Stimulated activated CD4-positive, alpha-beta T cell treated with anti-CD3 and anti-CD28 coated beads, Interleukin-4, amount 100 ng/mL, for 48 hours (primary cell): ENCODE measurements around the gene TM9SF1.
A peak's percentile ranks its signal among the peaks of the same experiment; 100 is the strongest.

Source experiments
- DNase-seq, 2 donors: peaks; one replicate each; pipeline ENCODE4 v3.0.0-alpha.2; 2020; ENCODE audit warnings: low read depth in 2 of 2

Gene TM9SF1

GRCh38 chr14:24197056-24197450 lies 1.8 kb upstream of the TM9SF1 start:
- DNase-seq: no peak

- DNase-seq: no peak
These were observed 1.1 kb upstream of the TM9SF1 start for GRCh38 chr14:24196071-24197055.

DNA sequence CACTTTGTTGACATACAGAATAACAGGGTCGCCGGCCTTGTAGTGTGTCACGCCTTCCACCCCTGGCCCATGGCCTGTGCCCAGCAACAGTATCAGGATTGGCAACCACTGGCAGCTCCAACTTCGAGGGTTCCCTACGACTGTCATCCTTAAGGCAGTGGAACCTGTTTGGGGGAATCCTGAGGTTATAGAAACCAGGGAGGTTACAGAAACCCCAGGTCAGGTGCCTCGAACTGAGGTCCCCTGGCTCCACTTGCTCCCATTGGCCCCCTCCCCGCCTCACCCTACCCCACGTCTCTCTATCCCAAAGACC lies 412 bp downstream of the TM9SF1 start:
- no peak for DNase-seq

GRCh38 chr14:24194186-24194872 lies 912 bp downstream of the TM9SF1 start:
- no peak for DNase-seq

GRCh38 chr14:24192933-24193332 lies 2.3 kb downstream of the TM9SF1 start:
- DNase-seq: no peak

GRCh38 chr14:24190416-24190815 lies 4.8 kb downstream of the TM9SF1 start:
- DNase-seq: no peak

- no peak for DNase-seq
These were observed 5.8 kb downstream of the TM9SF1 start for GRCh38 chr14:24189460-24189859.

DNA sequence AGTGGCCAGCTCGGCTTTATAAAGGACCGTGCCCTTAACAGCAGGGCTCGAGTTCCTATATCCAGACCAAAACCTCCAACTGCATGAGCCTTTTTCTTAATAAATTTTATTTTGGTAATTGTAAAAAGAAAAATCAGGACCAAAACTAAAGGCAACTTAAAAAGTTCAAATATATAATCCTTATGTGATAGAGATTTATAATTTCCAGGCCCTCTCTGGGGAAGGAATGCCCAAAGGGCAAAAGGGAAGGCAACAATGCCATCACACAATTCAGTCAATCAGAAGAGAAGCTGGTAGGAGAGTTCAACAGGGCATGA lies 6.2 kb downstream of the TM9SF1 start:
- DNase-seq: no peak

DNA sequence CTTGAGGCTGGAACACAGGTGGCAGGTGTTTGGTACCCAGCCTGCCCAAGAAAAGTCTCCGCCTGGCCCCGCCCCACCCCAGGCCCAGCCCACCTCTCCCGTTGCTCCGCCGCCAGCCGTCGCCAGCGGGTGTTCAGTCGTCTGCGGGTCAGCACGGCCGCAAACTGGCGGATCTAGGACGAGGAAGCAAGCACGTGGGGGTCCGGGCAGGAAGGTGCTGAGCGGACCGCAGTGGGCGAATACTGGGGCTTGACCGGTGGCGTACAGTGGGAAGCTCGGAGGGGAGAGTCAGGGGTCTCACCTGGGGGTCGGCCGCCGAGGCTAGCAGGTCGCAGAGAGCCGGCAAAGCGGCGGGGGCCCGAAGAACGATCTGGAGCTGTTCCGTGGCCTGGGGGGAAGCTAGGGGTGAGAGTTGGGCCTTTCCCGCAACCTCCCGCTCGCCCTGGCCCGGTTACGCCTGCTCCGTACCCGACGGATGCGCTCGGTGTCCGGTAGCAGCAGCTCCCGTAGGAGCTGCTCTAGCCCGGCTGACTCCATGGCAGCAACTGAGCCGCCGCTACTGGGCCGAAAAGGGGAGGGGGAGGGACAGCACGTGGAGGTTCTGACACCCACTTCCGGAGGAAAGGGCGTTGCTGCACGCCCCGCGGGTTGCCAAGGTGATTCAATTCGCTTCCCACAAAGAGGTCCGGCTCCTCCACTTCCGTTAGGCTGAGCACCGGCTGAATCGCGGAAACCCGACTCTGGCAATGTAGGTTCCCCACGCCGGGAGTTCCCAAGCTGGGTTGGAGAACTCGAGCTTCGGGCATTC lies 6.8 kb downstream of the TM9SF1 start, which contains the start of gene IPO4:
IPO4 (minus strand) TSS at position 566 of the 808 bp plus-strand sequence; CDS start at position 537, 29 bp downstream.
- DNase-seq: peak; percentile 89 to 95

DNA sequence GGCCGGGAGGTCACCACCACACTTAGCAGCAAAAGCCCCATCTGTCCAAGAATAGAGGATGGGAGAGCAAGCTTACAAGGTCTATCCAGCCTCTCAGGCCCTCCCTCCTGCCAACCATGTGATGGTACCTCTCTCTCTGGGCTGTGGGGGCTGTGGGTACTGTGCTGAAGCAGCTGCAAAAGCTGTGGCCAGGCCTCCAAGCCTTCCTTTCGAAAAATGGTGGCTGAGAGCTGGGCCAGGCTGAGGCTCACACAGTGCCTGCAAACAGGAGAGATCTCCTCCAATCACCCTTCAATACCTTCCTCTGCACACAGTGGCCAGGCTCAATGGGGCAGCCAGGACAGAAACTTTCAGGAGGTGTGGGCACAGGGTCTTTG lies 7.7 kb downstream of the TM9SF1 start:
- DNase-seq: no peak

DNA sequence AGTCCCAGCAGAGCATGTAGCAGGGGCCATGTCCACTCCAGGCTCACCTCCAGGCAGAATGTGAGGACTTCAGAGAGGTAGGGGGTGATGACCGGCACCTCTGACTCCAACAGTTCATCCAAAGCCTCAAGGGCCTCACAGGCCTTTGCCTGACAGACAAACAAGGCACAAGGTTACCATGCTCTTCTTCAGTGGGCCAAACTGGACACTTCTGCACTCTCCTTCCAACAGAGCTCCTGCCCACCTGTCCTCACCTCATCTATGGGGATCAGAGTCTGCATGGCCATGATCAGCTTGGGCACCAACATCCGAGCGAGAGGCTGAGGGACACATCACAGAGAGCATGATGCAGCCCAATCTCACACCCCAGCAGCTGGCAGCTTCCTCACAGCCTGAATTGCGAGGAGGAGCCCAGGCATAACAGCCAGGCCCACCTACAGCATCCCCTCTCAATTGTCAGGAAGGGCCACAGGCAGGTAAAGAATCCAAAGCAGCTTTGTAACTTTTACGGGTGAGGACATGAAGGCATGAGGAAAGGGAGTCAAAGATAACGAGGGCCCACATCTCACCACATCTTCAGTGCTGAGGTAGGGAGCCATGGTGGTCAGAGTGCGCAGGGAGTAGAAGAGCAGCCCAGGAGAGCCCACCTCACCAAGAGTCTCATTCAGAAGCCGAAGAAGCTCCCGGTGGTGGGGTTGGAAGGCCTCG lies 8.3 kb downstream of the TM9SF1 start:
- no peak for DNase-seq

- DNase-seq: no peak
These were observed 9.5 kb downstream of the TM9SF1 start for GRCh38 chr14:24185741-24186140.

DNA sequence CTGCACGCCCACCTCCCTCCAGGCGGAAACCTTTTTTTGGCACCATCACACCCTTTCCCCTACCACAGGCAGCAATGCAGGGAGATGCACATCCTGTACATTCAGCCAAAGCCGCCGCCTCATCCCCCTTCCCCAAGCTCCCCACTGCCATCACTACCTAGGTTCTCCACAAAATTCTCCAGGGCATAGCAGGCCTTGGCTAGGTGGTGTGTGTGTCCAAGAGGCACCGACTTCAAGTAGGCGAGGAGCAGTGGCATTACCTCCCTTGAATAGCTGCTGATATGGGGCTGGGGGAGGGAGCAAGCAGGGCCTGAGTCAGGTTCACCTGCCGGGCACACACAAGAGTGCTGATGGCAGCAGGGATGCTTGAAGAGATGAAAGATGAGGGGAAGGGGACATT lies 10.2 kb downstream of the TM9SF1 start:
- DNase-seq: no peak

GRCh38 chr14:24184104-24184970 lies 10.9 kb downstream of the TM9SF1 start:
- no peak for DNase-seq

GRCh38 chr14:24183014-24183481 lies 12.2 kb downstream of the TM9SF1 start:
- DNase-seq: no peak

GRCh38 chr14:24182110-24182882 lies 12.9 kb downstream of the TM9SF1 start:
- DNase-seq: no peak

- no peak for DNase-seq
These were observed 13.7 kb downstream of the TM9SF1 start for GRCh38 chr14:24181371-24182077.

GRCh38 chr14:24179961-24180796 lies 15.1 kb downstream of the TM9SF1 start:
- DNase-seq: no peak
